ENCODE measurements around the gene CAPS.

The CAPS gene

DNA sequence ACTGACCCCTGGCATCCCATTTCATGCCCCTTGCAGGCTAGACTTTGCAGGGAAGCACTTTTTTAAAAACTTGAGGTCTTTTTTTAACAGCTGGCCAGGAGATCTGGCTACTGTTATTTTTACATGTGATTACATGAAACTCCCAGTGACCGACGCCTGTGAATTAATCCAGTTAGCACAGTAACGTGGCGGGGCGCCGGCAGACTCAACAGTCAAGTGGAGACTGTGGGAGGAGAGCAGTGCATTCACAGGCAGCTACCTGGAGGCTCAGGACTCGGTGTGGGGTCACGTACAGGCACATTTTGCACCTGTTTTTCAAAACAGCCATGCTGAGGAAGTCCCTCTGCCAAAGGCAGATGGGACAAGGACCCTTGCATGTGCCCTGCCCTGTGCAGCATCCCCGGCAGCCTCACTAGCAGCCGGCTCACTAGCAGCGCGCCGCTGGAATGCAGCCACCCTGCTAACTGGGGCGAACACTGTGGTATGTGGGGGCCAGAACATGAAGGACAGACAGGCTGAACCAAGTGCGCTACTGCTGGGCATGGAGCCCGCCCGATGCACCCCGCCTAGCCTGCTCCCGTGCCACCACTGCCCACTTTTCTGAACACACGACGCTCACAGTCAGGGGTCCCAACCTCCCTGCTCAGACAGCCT is 18.7 kb downstream of the CAPS start:
- TF ChIP-seq, protein P1, sequence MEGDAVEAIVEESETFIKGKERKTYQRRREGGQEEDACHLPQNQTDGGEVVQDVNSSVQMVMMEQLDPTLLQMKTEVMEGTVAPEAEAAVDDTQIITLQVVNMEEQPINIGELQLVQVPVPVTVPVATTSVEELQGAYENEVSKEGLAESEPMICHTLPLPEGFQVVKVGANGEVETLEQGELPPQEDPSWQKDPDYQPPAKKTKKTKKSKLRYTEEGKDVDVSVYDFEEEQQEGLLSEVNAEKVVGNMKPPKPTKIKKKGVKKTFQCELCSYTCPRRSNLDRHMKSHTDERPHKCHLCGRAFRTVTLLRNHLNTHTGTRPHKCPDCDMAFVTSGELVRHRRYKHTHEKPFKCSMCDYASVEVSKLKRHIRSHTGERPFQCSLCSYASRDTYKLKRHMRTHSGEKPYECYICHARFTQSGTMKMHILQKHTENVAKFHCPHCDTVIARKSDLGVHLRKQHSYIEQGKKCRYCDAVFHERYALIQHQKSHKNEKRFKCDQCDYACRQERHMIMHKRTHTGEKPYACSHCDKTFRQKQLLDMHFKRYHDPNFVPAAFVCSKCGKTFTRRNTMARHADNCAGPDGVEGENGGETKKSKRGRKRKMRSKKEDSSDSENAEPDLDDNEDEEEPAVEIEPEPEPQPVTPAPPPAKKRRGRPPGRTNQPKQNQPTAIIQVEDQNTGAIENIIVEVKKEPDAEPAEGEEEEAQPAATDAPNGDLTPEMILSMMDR (IDR thresholded peaks at IDR 0.05), result no peak
- no peak for TF ChIP-seq ZFX (IDR thresholded peaks at IDR 0.05; ENCODE audit: borderline replicate concordance)

DNA sequence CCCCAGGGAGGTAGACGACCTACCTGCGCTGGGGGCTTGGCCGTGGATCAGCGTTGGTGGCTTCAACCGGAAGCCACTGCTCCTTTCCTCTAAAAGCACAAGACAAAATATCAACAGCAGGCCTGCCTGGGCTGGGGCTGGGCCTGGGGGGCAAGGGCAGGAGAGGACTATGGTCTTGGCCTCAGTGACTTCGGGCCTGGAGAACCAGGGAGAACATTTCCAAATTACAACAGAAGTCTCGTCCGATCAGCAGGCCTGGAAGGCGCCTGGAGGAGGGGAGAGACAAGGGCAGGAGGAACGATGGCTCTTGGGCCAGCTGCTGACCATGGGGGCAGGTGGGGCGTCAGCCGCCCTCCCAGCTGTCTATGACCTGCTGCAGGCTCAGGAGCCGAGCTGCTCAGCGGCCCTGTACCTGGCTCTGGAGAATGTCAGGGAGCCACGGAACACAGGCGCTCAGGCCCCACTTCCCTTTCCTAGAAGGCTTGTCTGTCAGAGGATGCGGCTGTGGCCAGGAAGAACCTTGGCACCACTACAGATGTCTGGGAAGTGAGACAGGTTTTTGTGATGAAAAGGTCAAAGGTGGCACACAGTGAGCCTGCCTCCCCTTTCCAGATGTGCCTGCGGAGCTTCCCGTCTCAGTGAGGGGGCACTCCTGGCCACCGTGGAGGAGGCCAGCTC is 19.5 kb downstream of the CAPS start:
- no peak overlapping the region for H3K27ac ChIP-seq
- TF ChIP-seq, protein P1 (IDR thresholded peaks at IDR 0.05), result no peak
- no peak for TF ChIP-seq ZFX (IDR thresholded peaks at IDR 0.05; ENCODE audit: borderline replicate concordance)

More for the DNA sequence above, 18.7 kb downstream of the CAPS start:
- no peak overlapping the region for H3K27ac ChIP-seq

DNA sequence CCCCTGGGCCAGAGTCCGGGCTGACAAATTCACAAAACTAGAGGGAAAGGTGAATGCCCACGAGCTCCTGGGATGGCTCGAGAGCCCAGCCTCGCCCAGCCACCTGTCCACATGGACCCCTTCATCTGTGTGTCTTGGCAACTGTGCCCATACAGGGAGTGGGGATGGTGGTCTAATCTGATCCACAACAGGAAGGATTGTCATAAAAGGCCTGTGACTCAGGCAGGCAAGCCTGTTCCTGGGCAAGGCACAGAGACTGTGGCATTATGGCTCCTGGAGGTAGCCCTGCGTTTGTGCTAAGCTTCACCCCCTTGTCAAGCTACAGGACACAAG is 20.0 kb downstream of the CAPS start:
- H3K27ac ChIP-seq, result no peak overlapping the region
- TF ChIP-seq, protein P1 (IDR thresholded peaks at IDR 0.05), result no peak
- no peak for TF ChIP-seq ZFX (IDR thresholded peaks at IDR 0.05; ENCODE audit: borderline replicate concordance)

DNA sequence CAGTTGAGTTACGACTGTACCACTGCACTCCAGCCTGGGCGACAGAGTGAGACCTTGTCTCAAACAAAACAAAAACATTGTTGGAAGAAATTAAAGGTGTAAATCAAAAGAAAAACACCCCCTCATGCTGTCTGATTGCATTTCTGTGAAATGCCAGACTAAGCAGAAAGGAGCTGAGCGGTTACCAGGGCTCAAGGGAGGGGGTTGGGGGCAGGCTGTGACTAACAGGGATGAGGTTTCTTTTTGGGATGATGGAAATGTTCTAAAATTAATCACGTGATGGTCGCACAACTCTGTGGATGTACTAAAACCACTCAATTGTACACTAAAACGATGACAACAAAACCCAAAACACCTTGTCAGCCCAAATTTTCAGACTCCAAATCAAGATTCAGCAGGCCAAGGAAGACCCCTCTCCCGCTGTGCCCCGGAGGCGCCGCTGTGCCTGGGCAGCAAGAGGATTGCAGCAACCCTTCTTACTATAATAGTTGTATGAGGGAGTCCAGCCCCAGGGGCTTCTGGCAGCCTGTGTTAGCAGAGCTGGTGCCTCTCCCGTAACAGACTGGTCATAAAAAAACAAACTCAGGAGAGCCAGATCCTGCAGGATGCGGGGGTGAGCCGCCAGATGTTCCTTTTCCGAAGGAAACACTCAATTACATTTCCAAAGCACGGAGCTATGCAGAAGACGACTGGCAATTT is 20.9 kb downstream of the CAPS start:
- no peak overlapping the region for H3K27ac ChIP-seq

DNA sequence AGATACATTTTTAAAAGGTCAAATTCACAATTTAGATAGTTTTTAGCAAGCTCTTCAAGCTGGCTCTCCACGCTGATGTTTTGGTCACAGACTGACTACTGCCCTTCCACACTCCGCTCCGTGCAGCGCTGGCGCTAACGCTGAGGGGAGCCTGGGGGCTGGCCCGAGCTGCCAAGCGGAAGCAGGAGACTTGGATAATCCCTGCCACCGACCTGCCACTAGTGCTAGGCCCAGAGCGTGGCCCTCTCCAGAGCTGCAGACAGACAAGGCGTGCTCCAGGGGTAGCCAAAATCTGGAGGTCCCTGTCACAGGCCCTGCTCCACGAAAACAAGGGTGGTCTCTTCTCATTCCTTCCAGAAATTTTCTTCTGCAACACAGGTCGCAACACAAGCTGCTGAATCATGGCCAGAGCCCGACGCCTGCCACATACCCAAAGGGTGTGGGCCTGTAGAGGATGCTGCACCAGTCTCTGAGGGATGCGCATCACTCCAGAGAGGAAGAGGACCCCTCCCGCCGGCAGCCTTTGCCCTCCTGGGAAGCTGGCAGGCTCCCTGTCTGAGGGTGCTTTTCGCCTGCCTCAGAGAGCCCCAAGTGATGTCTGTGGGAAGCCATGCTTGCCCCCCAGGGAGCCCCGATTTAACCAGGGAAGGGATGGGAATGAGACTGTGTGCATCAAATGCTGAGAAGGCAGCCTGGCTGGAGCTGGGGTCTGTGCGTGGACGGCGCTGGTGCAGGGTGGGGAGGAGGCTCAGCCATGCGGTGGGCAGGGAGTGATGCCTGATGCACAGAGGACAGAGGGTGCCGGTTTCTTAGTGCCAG is 21.6 kb downstream of the CAPS start:
- no peak for TF ChIP-seq ZFX (IDR thresholded peaks at IDR 0.05; ENCODE audit: borderline replicate concordance)
- TF ChIP-seq, protein P1 (IDR thresholded peaks at IDR 0.05), result no peak

More for the DNA sequence above, 20.9 kb downstream of the CAPS start:
- TF ChIP-seq, protein P1 (IDR thresholded peaks at IDR 0.05), result no peak
- no peak for TF ChIP-seq ZFX (IDR thresholded peaks at IDR 0.05; ENCODE audit: borderline replicate concordance)

DNA sequence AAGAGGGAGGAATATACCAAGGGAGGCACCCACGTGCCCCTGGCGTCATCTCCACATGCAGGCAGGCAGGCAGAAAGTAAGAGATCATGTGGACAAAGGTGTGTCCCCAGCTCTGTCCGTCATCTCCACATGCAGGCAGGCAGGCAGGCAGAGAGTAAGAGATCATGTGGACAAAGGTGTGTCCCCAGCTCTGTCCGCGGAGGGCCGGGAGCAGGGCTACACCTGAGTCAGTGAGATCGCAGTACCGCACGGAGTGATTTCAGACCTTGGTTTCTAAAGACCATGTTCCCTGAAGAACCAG is 22.2 kb downstream of the CAPS start:
- no peak overlapping the region for H3K27ac ChIP-seq
- TF ChIP-seq, protein P1 (IDR thresholded peaks at IDR 0.05), result no peak

More for the DNA sequence above, 21.6 kb downstream of the CAPS start:
- H3K27ac ChIP-seq, result no peak overlapping the region
